ENCODE results near the gene TEDDM1. TPM values are rescaled to one million over a fixed set of nuclear protein-coding genes. Genes with fewer than 3 reads are reported as not detected.

The TEDDM1 gene
- total and polyA plus RNA-seq, 2 experiments from 2014 or later = not detected

- Mint-ChIP-seq H3K4me3 (no peak overlapping the region), H3K27me3 (ENCODE audit: insufficient read depth, low read depth, poor library complexity) (peaks cover 2% of the 10 kb centered on the region), H3K27ac (no peak overlapping the region), H3K4me1 (peaks cover 5% of the 10 kb centered on the region; the same call in 2 of the 3 replicates), H3K9me3 (no peaks in the 10 kb centered on the region), H3K36me3 (ENCODE audit: low read depth) (no peaks in the 10 kb centered on the region)
- ATAC-seq (no peak), DNase-seq (ENCODE audit: low spot score) (no peak)
- no peaks in the 10 kb centered on the region for H3K27me3 ChIP-seq (ENCODE audit: insufficient read depth)
- H2AFZ ChIP-seq = no peak overlapping the region
- H3K4me3 ChIP-seq = no peak overlapping the region
- H3K27ac ChIP-seq (ENCODE audit: low read depth) = no peak overlapping the region
- H3F3A ChIP-seq (replicated peaks; ENCODE audit: low read depth) = no peaks in the 10 kb centered on the region
- H3K79me2 ChIP-seq (replicated peaks; ENCODE audit: insufficient read depth) = no peaks in the 10 kb centered on the region
- TF ChIP-seq EZH2phosphoT487 (IDR thresholded peaks at IDR 0.05; ENCODE audit: unreplicated experiment) (no peak), REST (IDR thresholded peaks at IDR 0.05; ENCODE audit: unreplicated experiment) (no peak)
- H3K36me3 ChIP-seq (ENCODE audit: insufficient read depth) = no peaks in the 10 kb centered on the region
- H3K9me2 ChIP-seq (ENCODE audit: insufficient read depth) = no peaks in the 10 kb centered on the region
- peaks cover 4% of the 10 kb centered on the region; the same call in 1 of the 2 replicates for H3K4me1 ChIP-seq (ENCODE audit: insufficient read depth)
- no peaks in the 10 kb centered on the region for H4K20me1 ChIP-seq (replicated peaks; ENCODE audit: insufficient read depth)
- no peak overlapping the region for H3K4me2 ChIP-seq
These were observed 49.6 kb downstream of the TEDDM1 start for GRCh38 chr1:182350839-182351238.

DNA sequence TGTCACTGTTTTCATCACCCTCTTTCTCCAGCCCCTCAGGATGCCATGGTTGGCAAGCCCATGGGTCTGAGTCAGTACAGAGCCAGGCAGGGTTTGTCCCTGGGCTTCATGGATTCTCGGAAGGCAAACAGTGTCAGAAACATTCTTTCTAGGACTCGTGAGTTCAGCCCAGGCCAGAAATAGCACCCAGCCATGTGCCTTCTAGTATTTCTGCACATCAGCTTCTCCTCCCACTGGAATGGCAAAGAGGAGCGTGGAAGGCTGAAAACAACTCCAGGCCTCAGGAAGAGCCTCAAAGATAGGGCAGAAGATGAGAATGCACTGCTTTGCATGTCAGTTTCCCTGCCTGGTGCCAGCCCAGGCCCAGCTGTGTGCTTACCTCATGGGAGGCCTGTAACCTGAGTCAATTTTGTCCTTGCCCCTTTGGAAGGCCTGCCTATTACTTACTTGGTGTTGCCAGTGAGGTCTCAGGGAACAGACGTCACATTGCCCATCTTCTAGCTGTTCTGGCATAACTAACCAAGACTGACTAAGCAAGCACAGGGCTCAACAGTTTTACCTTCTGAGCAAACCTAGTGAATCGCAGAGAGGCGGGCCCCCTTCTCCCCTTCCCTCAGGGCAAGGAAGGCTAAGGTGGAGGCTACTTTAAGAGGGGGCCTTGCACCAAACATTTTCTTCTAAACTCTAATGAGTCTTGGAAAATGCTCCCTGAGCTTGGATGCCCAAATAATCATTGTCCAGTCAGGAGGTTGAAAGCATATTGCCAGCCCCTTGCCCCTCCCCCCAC is 51.3 kb downstream of the TEDDM1 start:
- no peak for DNase-seq (ENCODE audit: low spot score)
- H3K4me2 ChIP-seq = no peak overlapping the region
- no peaks in the 10 kb centered on the region for H3K9me2 ChIP-seq (ENCODE audit: insufficient read depth)
- no peak overlapping the region for H3K27ac ChIP-seq (ENCODE audit: low read depth)
- peak; percentile 73 for ATAC-seq
- H3F3A ChIP-seq (replicated peaks; ENCODE audit: low read depth) = no peaks in the 10 kb centered on the region
- H3K27me3 ChIP-seq (ENCODE audit: insufficient read depth) = no peaks in the 10 kb centered on the region
- H3K27ac Mint-ChIP-seq = no peak overlapping the region
- H3K36me3 ChIP-seq (ENCODE audit: insufficient read depth) = no peaks in the 10 kb centered on the region
- peaks cover 4% of the 10 kb centered on the region; the same call in 1 of the 2 replicates for H3K4me1 ChIP-seq (ENCODE audit: insufficient read depth)
- H3K27me3 Mint-ChIP-seq (ENCODE audit: insufficient read depth, low read depth, poor library complexity) = peaks cover 2% of the 10 kb centered on the region
- H4K20me1 ChIP-seq (replicated peaks; ENCODE audit: insufficient read depth) = no peaks in the 10 kb centered on the region
- no peaks in the 10 kb centered on the region for H3K9me3 Mint-ChIP-seq
- H3K36me3 Mint-ChIP-seq (ENCODE audit: low read depth) = no peaks in the 10 kb centered on the region
- H3K79me2 ChIP-seq (replicated peaks; ENCODE audit: insufficient read depth) = no peaks in the 10 kb centered on the region
- H3K4me3 Mint-ChIP-seq = no peak overlapping the region
- peaks cover 5% of the 10 kb centered on the region; the same call in 2 of the 3 replicates for H3K4me1 Mint-ChIP-seq
- H2AFZ ChIP-seq = peak overlapping the region; percentile 81; the same call in 1 of the 2 replicates
- H3K4me3 ChIP-seq = no peak overlapping the region
- no peak for TF ChIP-seq ZNF331 (CRISPR knock-in tag; IDR thresholded peaks at IDR 0.05; ENCODE audit: low read depth)
- TF ChIP-seq JUNB (IDR thresholded peaks at IDR 0.05; ENCODE audit: unreplicated experiment) = no peak
- TF ChIP-seq ZNF462 (CRISPR knock-in tag; IDR thresholded peaks at IDR 0.05) = no peak
- no peak for TF ChIP-seq STAT1 (IDR thresholded peaks at IDR 0.05; ENCODE audit: unreplicated experiment)
- TF ChIP-seq, protein P1, sequence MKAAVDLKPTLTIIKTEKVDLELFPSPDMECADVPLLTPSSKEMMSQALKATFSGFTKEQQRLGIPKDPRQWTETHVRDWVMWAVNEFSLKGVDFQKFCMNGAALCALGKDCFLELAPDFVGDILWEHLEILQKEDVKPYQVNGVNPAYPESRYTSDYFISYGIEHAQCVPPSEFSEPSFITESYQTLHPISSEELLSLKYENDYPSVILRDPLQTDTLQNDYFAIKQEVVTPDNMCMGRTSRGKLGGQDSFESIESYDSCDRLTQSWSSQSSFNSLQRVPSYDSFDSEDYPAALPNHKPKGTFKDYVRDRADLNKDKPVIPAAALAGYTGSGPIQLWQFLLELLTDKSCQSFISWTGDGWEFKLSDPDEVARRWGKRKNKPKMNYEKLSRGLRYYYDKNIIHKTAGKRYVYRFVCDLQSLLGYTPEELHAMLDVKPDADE (IDR thresholded peaks at IDR 0.05) = no peak
- no peak for TF ChIP-seq NANOG (IDR thresholded peaks at IDR 0.05; ENCODE audit: borderline replicate concordance)
- no peak for TF ChIP-seq EZH2 (IDR thresholded peaks at IDR 0.05; ENCODE audit: low read depth, unreplicated experiment)
- TF ChIP-seq ZNF114 (CRISPR knock-in tag; IDR thresholded peaks at IDR 0.05) = no peak
- no peak for TF ChIP-seq CREB1 (CRISPR knock-in tag; IDR thresholded peaks at IDR 0.05; ENCODE audit: low read depth)

Data from GM23338 (cell line).